ENCODE results near the gene USP19.

The USP19 gene

GRCh38 chr3:49120438-49121131 is at the start of gene USP19:
USP19 (minus strand) TSS chr3:49120823; CDS start chr3:49119145, 1,678 bp downstream.
- DNase-seq: peak; percentile 83 to 91 (median 87)

- no peak for DNase-seq
Measured at GRCh38 chr3:49166752-49167556, 46.3 kb upstream of the USP19 start.

- peak; percentile 54 to 61 (median 58) for DNase-seq
Measured at GRCh38 chr3:49165771-49166751, 45.4 kb upstream of the USP19 start, which contains the start of gene CCDC71. CCDC71 (minus strand) TSS chr3:49166331; CDS start chr3:49164208, 2,123 bp downstream.

DNA sequence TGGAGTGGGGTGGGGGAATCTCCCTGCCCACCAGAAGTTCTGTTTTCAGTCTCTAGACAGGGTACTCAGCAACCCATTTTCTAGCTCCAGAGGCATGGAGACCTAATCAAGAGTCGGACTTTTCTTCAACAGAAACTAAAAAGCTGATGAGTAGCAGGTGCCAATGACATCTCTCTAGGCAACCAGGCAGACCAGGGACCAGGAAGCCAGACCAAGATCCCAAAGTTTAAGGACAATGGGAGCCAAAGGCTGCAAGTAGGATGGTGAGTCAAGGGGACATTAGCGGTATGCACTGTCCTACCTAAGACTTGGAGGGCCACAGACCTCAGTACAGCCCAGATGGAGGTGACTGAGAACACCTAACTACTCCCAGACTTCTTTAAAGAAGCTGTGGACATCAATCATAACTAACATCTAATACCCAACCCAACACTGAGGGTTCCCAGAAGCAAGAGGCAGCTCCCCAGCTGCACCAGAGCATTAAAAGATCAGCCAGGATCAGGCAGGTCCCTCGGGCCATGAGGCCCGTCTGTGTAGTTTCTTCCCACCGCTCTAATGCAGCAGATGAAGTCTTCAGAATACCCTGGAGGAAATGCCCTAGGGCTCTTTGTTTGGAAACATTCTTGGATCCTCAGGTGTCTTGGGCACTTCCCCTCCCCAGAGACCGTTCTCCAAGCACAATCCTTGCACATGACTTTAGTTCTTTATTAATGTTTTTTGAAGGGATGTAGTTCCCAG is 44.5 kb upstream of the USP19 start:
- DNase-seq: no peak

DNA sequence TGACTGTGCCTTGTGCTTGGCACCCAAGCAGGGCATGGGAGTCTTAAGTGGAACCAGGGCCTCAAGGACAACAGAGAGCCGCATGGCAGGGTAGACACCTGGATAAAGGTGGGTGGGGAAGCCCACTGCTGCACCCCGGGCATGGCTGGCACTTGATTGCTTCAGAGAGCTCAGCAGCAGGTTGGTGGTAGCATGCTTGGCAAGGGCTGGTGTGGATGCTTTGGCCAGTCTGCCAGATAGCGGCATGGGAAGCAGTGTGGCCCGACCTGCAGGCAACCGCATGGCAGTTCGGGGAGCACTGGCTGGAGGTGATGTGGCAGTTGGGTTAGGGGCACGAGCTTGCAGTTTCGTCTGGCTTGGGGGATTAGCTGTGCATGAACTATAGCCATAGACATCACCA is 43.0 kb upstream of the USP19 start:
- no peak for DNase-seq

- DNase-seq: no peak
Measured at GRCh38 chr3:49162751-49163419, 42.3 kb upstream of the USP19 start.

- no peak for DNase-seq
Measured at GRCh38 chr3:49161808-49162530, 41.3 kb upstream of the USP19 start.

GRCh38 chr3:49161197-49161596 is 40.6 kb upstream of the USP19 start:
- no peak for DNase-seq

GRCh38 chr3:49158792-49159191 is 38.2 kb upstream of the USP19 start:
- no peak for DNase-seq

DNA sequence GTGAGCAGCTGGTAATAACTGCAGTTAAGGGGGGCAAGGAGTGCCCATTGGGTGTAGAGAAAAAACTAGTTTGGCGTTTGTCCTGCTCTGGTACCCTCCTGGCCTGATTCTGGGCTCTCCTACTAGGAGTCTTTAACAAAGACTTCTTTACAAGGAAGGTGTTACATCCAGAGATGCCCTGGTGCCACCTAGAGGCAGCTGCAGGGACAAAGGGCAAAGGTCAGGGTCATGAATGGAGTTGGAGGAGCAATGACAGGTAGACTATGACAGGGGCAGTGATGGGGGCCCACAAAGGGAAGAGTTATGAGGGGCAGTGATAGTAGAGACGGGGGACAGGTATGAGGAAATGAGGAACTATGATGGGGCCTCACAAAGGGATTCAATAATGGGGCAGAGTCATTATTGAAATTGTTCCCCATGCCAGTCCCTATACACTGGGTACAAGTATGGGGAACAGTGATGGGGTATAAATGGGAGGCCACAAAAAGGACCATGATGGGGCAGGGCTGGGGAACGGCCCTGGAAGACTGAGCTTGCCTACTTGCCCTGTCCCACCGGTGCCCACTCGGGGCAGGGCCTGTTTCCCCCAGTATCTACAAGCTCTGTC is 37.6 kb upstream of the USP19 start:
- DNase-seq: peak; percentile 11 to 28 (median 21)

GRCh38 chr3:49157289-49157688 is 36.7 kb upstream of the USP19 start:
- DNase-seq: no peak

DNA sequence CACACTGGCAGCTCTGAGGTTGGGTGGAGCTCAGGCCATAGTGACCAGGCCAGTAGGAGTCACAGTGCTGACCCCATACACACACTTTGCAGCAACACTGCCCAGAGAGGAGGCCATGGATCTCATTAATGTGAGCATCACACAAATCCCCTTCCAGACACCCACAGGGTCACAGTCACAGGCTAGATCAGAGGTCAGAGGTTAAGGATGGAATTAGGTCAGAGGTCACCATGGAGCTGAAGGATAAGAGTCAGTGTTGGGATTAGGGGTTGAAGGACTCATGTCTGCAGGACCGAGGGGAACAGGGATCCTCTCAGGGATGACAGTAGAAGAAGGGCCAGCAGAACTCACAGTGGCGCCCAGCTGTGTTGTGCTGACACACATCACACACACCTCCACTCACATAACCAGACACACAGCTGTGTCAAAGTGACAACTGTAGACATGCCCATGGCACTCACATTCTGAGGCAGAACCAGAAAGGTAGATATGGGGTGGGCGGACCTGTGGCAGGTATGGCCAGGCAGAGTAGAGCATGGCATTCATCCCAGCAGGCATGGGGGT is 32.8 kb upstream of the USP19 start:
- DNase-seq: no peak

- no peak for DNase-seq
Measured at GRCh38 chr3:49151610-49152009, 31.0 kb upstream of the USP19 start.

DNA sequence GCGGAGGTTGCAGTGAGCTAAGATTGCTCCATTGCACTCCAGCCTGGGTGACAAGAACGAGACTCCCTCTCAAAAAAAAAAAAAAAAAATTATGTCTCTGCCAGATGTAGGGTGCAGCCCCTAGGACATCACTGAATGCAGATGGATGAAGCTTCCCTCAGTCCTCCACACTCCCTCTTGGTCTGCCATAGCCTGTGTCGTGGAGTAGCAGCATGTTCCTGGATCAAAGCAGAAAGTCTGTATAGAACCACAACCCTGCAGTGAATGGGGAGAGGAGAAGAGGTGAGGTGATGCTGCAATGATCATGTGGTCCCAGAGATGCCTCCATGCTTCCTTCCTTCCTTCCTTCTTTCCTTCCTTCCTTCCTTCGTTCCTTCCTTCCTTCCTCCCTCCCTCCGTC is 27.5 kb upstream of the USP19 start:
- no peak for DNase-seq

- no peak for DNase-seq
Measured at GRCh38 chr3:49140080-49140479, 19.5 kb upstream of the USP19 start.

- no peak for DNase-seq
Measured at GRCh38 chr3:49135499-49135898, 14.9 kb upstream of the USP19 start.

GRCh38 chr3:49134471-49135265 is 14.0 kb upstream of the USP19 start:
- no peak for DNase-seq

- no peak for DNase-seq
Measured at GRCh38 chr3:49133226-49133951, 12.8 kb upstream of the USP19 start.

All from activated CD4-positive, CD25-positive, alpha-beta regulatory T cell (primary cell).